Astrocyte of the spinal cord (primary cell): ENCODE measurements around the gene ANKS1B.

Experiments used
- DNase-seq: peaks from one replicate; pipeline ENCODE4 v3.0.0; 2011; ENCODE audit warnings: low read depth, low spot score
- H3K4me3 ChIP-seq: 2 replicates; pipeline ENCODE4 v1.5.1; 2011; ENCODE audit warnings: low read depth, mild to moderate bottlenecking, low read length, moderate library complexity
- in situ Hi-C: cut with HindIII; loops from 2 replicates; pipeline ENCODE4 v1.10.0; 2017; ENCODE audit warnings: low sequenced_read_pairs
- TF ChIP-seq, protein P1 (sequence below): IDR thresholded peaks from 2 replicates; pipeline ENCODE4 v1.5.1; 2012; ENCODE audit warnings: low read depth, mild to moderate bottlenecking, low read length, inconsistent platforms

Gene ANKS1B

GRCh38 chr12:99983456-99984258 lies 1.1 kb downstream of the ANKS1B start:
- DNase-seq = no peak
- TF ChIP-seq, protein P1, sequence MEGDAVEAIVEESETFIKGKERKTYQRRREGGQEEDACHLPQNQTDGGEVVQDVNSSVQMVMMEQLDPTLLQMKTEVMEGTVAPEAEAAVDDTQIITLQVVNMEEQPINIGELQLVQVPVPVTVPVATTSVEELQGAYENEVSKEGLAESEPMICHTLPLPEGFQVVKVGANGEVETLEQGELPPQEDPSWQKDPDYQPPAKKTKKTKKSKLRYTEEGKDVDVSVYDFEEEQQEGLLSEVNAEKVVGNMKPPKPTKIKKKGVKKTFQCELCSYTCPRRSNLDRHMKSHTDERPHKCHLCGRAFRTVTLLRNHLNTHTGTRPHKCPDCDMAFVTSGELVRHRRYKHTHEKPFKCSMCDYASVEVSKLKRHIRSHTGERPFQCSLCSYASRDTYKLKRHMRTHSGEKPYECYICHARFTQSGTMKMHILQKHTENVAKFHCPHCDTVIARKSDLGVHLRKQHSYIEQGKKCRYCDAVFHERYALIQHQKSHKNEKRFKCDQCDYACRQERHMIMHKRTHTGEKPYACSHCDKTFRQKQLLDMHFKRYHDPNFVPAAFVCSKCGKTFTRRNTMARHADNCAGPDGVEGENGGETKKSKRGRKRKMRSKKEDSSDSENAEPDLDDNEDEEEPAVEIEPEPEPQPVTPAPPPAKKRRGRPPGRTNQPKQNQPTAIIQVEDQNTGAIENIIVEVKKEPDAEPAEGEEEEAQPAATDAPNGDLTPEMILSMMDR = no peak
- H3K4me3 ChIP-seq = no peak overlapping the region
- in situ Hi-C loops = no loop called here

- no peak overlapping the region for H3K4me3 ChIP-seq
- in situ Hi-C loops = no loop called here
- TF ChIP-seq, protein P1 = no peak
- no peak for DNase-seq
Measured at GRCh38 chr12:99981639-99982190, 3.0 kb downstream of the ANKS1B start.

DNA sequence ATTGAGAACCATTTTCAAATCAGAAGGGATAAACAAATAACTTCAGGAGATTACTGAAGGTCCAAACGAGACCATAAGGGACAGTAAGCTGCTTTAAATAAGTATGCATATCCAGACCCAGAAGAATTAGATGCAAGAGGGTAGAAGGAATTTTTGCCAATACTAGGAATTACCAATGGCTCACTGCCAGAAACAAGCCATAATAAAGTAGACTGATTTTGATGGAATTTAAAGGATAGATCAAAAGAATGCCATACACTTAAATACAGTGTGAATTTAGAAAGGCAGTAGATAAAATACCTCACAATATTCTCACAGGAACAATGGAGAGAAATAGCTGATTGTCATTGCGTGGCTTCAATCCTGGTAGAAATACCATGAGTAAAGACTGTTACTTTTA lies 5.3 kb downstream of the ANKS1B start:
- H3K4me3 ChIP-seq = no peak overlapping the region
- in situ Hi-C loops = no loop called here
- TF ChIP-seq, protein P1 = no peak
- DNase-seq = no peak

GRCh38 chr12:99978152-99978551 lies 6.6 kb downstream of the ANKS1B start:
- H3K4me3 ChIP-seq = no peak overlapping the region
- in situ Hi-C loops = no loop called here
- TF ChIP-seq, protein P1 = no peak
- DNase-seq = no peak

GRCh38 chr12:99977550-99977949 lies 7.2 kb downstream of the ANKS1B start:
- TF ChIP-seq, protein P1 = no peak
- H3K4me3 ChIP-seq = no peak overlapping the region
- DNase-seq = no peak
- in situ Hi-C loops = no loop called here

GRCh38 chr12:99976762-99977161 lies 8.0 kb downstream of the ANKS1B start:
- in situ Hi-C loops = no loop called here

More at GRCh38 chr12:99976762-99977161, 8.0 kb downstream of the ANKS1B start:
- no peak for DNase-seq
- TF ChIP-seq, protein P1 = no peak
- H3K4me3 ChIP-seq = no peak overlapping the region
